ENCODE measurements around the gene MCF2L.

Gene MCF2L

DNA sequence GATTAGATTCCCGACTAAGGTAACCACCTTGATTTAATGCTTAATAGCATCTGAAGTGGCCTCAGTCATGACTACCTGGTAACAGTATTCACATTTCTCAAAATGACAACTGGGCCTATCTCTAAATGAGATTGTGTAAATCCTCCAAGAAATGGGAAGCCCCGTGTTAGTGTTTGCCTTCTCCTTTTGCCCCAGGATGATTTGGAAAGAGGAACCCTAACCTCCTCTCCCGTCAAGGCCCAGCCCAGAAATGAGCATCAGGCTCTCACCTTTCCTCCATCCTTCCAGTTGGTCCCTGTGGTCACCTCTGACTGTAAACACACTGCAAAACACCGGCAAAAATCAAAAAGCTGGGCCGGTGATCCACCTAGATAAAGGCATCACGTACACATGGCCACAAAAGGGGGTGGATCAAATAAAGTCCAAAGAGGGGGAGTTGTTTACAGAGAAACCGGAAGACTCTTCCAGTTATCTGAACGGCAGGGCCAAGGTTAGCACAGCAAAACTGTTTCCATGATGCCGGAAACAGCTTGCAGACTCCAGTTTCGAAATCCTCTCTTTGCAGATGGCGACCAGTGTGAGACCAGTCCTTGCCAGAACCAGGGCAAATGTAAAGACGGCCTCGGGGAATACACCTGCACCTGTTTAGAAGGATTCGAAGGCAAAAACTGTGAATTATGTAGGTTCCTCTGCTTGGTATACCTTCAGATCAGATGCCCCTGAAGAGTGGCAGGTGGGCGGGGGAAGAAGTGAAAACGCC, 170.0 kb downstream of the MCF2L start:
- H3K4me3 ChIP-seq (ENCODE audit: low read depth, low read length), result no peak overlapping the region
- TF ChIP-seq, protein P1, sequence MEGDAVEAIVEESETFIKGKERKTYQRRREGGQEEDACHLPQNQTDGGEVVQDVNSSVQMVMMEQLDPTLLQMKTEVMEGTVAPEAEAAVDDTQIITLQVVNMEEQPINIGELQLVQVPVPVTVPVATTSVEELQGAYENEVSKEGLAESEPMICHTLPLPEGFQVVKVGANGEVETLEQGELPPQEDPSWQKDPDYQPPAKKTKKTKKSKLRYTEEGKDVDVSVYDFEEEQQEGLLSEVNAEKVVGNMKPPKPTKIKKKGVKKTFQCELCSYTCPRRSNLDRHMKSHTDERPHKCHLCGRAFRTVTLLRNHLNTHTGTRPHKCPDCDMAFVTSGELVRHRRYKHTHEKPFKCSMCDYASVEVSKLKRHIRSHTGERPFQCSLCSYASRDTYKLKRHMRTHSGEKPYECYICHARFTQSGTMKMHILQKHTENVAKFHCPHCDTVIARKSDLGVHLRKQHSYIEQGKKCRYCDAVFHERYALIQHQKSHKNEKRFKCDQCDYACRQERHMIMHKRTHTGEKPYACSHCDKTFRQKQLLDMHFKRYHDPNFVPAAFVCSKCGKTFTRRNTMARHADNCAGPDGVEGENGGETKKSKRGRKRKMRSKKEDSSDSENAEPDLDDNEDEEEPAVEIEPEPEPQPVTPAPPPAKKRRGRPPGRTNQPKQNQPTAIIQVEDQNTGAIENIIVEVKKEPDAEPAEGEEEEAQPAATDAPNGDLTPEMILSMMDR (IDR thresholded peaks at IDR 0.05; ENCODE audit: low read depth, low read length), result no peak
- DNase-seq (ENCODE audit: low read depth, low spot score), result no peak
- in situ Hi-C loops (cut with HindIII; ENCODE audit: low sequenced_read_pairs), result no loop called here

DNA sequence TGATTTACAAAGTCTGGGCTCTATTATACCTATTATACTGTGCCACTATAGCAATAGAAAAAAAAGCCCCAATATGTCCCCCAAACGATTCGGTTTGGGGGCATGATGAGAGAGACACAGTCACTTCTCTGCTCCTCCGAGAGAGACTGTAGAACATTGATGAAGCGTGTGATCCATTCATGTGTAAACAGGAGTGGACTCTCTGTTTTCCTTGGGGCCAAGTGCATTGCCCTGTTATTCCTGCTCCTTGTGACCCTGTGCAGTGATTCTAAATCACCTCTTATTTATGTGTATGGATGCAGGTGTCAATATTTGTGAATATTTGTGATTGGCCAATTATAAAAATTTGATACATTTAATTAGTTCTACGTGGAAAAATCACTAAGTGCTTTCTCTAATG, 170.6 kb downstream of the MCF2L start:
- in situ Hi-C loops (cut with HindIII; ENCODE audit: low sequenced_read_pairs), result no loop called here

DNA sequence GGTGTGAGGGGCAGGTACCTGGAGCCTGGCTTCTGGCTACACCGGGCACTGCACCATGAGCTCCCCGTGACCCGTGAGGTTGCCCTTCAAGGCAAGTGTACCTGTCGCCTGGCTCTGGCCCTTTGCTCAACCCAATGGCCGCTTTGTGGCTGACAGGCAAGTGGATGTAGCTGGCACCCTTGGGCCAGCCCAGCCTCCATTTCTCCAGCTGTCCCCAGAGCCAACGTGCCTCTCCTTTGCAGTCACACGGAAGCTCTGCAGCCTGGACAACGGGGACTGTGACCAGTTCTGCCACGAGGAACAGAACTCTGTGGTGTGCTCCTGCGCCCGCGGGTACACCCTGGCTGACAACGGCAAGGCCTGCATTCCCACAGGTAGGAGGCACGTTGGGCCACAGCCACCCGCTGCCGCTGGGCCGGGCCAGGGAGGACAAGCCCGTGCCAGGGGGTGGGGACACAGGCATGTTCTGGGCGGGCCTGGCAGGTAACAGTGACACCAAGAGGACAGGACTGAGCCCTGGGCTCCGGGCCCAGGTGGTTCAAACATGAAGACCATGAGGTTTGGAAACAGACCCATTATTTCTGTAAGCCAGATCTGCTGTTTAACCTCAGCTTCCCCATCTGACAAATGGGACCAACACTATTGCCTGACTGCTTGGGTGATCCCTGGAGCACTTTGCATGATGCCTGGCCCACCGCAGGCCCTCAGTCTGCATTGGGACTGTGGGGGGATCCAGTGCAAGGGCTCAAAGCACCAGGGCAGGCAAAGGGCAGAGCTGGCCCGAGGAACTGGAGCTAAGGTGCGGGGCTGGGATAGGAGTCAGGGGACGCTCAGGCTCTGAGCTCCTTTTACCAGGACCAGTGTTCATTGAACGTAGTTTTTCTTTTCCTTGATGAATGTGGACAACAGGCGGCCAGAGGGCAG, 171.9 kb downstream of the MCF2L start:
- TF ChIP-seq, protein P1 (IDR thresholded peaks at IDR 0.05; ENCODE audit: low read depth, low read length), result no peak
- DNase-seq (ENCODE audit: low read depth, low spot score), result no peak
- no peak overlapping the region for H3K4me3 ChIP-seq (ENCODE audit: low read depth, low read length)
- in situ Hi-C loops (cut with HindIII; ENCODE audit: low sequenced_read_pairs), result no loop called here

More for the DNA sequence above, 170.6 kb downstream of the MCF2L start:
- H3K4me3 ChIP-seq (ENCODE audit: low read depth, low read length), result no peak overlapping the region
- DNase-seq (ENCODE audit: low read depth, low spot score), result no peak
- TF ChIP-seq, protein P1 (IDR thresholded peaks at IDR 0.05; ENCODE audit: low read depth, low read length), result no peak

DNA sequence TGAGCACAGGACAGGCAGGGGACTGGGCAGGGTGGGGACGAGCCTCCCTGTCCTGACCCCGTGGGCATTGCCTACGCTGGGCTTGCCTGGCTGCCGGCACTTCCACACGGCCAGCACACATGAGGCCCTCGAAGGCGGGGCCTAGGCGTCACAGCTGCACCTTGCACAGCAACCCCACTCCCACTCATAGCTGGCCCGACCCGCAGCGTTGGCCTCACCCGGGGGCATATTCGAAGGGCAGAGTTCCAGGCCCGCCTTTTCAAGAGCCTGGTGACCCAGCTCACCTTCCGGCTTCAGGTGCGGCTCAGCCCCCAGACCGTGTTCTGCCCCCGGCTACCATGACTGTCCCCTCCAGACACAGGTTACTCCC, 172.6 kb downstream of the MCF2L start:
- no peak for DNase-seq (ENCODE audit: low read depth, low spot score)
- in situ Hi-C loops (cut with HindIII; ENCODE audit: low sequenced_read_pairs), result no loop called here
- no peak overlapping the region for H3K4me3 ChIP-seq (ENCODE audit: low read depth, low read length)
- TF ChIP-seq, protein P1 (IDR thresholded peaks at IDR 0.05; ENCODE audit: low read depth, low read length), result no peak

DNA sequence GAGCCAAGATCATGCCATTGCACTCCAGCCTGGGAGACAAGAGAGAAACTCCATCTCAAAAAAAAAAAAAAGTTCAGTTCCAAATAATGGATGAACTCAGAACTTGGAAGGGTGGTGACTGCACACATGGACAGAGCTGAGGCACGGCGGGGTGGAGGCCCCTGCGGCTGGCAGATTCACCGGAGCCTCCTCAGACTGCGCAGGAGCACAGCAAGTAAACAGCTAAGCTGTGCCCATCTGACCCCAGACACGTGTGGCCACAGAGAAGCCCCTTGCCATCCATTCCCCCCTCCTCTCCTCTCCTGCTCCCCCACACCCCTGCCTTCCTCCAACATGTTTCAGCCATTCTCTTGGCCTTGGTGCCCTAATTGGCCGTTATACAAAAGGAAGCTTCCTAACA, 173.9 kb downstream of the MCF2L start:
- in situ Hi-C loops (cut with HindIII; ENCODE audit: low sequenced_read_pairs), result no loop called here
- H3K4me3 ChIP-seq (ENCODE audit: low read depth, low read length), result no peak overlapping the region
- TF ChIP-seq, protein P1 (IDR thresholded peaks at IDR 0.05; ENCODE audit: low read depth, low read length), result no peak
- no peak for DNase-seq (ENCODE audit: low read depth, low spot score)

DNA sequence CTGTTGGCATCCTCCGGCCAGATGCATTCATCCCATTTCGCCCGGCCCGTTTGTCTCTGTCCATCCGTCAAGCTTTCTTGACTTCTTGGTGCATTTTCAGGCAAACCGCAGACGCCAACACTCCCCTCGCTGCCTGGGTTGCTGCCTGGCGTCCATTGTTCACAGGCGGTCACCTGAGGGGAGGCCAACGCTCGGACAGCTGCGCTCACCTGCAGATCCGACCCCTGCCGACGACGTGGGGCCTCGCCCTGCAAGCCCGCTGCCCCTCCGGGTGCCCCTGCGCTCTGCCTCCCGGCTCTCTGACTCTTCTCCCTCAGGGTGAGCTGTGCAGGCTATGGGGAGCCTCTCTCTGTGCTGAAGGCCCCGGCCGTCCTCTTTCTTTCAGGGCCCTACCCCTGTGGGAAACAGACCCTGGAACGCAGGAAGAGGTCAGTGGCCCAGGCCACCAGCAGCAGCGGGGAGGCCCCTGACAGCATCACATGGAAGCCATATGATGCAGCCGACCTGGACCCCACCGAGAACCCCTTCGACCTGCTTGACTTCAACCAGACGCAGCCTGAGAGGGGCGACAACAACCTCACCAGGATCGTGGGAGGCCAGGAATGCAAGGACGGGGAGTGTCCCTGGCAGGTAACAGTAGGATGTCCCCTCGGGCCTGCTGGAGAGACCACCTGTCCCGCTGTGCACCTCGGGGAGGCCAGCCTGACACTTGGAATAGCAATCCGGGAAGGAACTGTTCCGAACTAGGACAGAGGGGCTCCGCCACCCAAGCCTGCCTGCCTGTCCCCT, 174.6 kb downstream of the MCF2L start:
- DNase-seq (ENCODE audit: low read depth, low spot score), result no peak
- in situ Hi-C loops (cut with HindIII; ENCODE audit: low sequenced_read_pairs), result no loop called here
- TF ChIP-seq, protein P1 (IDR thresholded peaks at IDR 0.05; ENCODE audit: low read depth, low read length), result no peak
- no peak overlapping the region for H3K4me3 ChIP-seq (ENCODE audit: low read depth, low read length)

Measured in astrocyte of the spinal cord (primary cell).